HUDEP-2 (cell line): ENCODE measurements around the gene WDR86.

Experiments
- DNase-seq, 76 experiments: peaks; one replicate each; lab custom pipeline; 2025; ENCODE audit not compliant: unreplicated experiment in 76 of 76; lab: John Stamatoyannopoulos, UW

Gene WDR86

GRCh38 chr7:151381348-151382078, 28.3 kb downstream of the WDR86 start:
- DNase-seq: no peak

DNA sequence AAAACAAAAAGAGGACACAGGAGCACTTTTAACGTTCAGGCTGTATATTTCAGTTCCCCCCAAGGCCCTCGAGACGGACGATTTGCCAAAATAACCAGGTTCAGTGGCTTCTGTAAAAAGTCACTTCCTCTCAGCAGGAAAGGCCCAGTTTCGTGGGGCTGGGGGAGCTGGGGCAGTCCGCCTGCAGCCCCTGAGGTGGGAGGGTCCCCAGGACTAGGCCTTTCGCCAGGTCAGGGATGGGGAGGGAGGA, 28.8 kb downstream of the WDR86 start:
- no peak for DNase-seq

GRCh38 chr7:151380199-151381097, 29.4 kb downstream of the WDR86 start:
- no peak for DNase-seq

GRCh38 chr7:151379534-151380198, 30.2 kb downstream of the WDR86 start:
- no peak for DNase-seq

GRCh38 chr7:151379193-151379520, 30.7 kb downstream of the WDR86 start:
- DNase-seq: no peak

DNA sequence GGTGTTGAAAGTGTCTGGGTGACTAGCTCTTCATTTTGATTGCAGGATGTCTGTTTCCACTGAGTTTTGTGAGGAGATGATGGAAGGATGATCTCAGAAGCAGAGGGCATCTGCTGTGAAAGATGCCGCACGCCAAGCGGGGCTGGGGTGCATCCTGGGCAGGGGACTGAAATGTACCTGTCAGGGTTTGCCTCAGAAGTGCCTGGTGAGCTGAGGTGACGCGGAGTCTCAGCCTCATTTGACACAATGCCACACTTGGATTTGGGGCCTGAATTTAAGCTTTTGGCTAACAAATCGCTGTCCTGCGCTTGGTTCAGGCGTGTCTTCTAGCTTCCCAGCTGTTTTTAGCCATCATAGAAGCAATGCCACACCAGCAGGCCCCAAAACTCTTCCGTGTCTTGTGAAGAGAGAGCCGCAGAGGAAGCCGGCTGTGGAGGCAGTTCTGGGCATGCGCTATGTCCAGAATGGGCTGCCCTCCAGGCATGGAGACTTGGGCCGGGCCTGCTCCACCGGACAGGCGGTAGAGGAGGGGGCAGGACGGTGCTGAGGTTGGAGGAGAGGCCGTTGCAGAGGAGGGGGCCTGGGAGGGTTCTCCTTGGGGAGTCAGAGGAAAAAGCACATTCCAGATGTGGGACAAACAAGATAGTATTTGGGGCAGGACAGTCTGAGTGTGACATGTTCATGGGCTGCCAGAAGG, 31.2 kb downstream of the WDR86 start:
- no peak for DNase-seq

DNA sequence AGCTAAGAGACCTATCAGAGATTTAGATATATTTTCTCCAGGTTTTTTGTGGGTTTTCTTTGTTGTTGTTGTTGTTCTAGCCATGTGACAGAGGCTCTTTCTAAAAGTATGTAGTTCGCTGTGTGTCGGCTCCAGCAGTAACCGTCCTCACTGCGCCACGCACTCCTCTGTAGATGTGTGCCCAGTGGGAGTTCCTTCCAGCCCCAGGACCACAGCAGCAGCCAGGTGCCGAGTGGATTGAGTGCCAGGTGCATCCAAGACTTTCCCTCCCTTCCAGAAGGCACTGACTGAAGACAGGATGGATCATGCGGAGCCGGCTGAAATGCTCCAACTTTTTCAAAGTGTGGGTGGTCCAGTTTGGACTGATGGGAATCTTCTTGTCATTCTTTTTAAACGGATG, 31.8 kb downstream of the WDR86 start:
- no peak for DNase-seq

DNA sequence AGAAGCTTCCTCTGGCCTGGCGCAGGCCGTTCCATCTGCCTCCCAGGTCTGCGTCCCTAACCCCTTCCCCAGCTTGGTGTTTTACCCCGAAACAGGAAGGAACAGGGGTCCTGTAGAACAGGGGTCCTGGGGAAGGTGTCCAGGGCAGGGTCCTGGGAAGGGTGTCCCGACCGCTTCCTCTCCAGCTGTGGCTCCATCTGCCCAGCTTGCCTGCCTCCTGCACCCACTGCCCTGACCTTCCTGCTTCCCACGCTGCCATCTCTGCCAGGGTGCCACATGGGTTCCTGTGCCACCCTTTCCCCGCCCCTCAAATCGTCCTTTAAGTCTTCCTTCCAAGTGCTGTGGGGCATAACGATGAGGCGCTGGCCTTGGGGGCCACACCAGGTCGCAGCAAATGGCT, 32.4 kb downstream of the WDR86 start:
- DNase-seq: no peak

- DNase-seq: no peak
These were observed 33.5 kb downstream of the WDR86 start for GRCh38 chr7:151376218-151376902.

DNA sequence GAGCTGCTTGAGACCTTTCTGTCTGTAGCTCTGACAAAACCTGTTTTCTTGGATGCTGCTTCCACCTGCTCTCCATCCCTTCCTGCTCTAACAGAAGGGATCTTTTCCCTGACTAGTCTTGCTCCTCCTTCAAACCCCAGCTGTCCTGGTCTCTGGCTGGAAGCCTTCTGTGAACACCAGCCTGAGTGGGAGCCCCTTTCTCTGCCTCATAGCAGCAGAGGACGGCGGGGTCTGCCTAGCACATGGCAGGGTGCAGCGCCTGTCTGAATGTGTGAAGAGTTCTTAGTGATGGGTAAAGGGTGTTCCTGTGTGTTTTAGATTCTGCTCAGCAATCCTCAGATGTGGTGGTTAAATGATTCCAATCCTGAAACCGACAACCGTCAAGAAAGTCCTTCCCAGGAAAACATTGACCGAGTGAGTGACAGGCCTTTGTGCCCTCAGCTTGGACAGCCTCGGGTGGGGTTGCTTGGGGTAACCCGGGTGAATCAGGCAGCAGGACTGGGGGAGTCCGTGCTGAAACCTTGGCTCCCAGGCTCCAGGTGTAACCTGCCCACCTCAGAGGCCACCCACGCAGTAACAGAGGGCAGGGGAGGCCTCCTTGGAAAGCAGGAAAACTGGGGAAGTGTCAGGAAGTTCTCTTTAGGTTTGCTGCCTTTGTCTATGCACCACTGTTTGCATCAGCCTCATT, 34.2 kb downstream of the WDR86 start:
- DNase-seq: no peak

- DNase-seq: no peak
These were observed 35.1 kb downstream of the WDR86 start for GRCh38 chr7:151374726-151375125.

DNA sequence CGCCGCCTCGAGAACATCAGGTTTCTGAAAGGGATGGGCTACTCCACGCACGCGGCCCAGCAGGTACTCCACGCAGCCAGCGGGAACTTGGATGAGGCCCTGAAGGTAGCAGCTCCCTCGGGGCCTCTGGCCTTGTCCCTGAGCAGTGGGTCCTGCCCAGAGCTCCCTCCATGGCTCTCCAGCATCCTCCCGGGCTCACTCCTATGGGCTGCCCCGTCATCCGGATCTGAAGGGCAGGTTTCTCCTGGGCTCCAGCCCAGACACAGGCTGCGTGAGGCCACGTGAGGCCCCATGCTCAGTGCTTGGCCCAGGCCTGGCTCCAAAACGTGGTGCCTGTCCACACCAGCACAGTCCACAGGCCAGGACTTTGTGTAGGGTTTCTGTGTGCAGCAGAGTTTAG, 35.7 kb downstream of the WDR86 start:
- DNase-seq: no peak

- no peak for DNase-seq
These were observed 36.2 kb downstream of the WDR86 start for GRCh38 chr7:151373599-151373998.

- DNase-seq: no peak
These were observed 37.1 kb downstream of the WDR86 start for GRCh38 chr7:151372612-151373265.

DNA sequence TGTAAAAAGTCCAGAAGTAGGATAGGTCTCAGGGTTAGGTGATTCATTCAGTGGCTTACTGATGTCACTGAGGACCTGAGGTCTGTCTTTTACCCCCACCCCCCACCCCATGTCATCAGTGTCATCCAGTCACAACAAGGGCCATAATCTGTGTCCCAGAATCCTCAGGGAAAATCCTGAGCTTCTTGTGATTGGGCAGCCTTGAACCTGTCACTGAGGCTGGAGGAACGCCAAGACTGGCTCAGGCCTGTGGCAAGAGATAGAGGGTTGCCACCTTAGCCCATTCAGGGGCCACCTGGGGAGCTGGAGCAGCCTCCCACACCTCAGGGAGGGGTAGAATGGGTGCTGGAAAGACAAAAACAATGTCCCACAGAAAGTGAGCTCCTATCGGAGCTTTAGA, 38.6 kb downstream of the WDR86 start:
- DNase-seq: peak in 11 of 76 experiments; percentile 6 to 25 (median 16)

DNA sequence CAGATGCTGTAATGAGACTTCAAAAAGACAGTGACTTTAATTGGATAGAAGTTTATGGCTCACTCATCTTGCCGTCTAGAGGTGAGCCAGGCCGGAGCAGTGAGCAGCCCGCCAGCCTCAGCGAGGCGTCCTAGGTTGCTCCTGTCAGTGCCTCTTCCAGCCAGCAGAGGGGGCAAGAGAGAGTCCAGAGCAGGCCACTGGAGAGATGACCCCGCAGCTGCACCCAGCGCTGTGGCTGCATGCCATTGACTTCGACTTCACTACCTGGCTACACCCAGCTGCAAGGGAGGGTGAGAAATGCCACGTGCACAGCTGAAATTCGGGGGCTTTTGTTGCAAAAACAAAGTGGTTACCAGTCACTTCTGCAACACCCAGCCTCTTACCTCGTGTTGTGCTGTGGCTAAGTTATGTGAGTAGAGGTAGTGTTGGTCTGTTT, 41.7 kb downstream of the WDR86 start:
- DNase-seq: peak in 69 of 76 experiments; percentile 9 to 84 (median 57)

- no peak for DNase-seq
These were observed 42.6 kb downstream of the WDR86 start for GRCh38 chr7:151367284-151367683.

GRCh38 chr7:151366880-151367222, 43.0 kb downstream of the WDR86 start:
- DNase-seq: no peak

- no peak for DNase-seq
These were observed 43.5 kb downstream of the WDR86 start for GRCh38 chr7:151366166-151366879.
